Spinal cord (tissue), 10 donors: ENCODE measurements around the gene HHIPL2. TPM values are rescaled to one million over a fixed set of nuclear protein-coding genes. Genes with fewer than 3 reads are reported as not detected.

ENCODE experiments used
- DNase-seq, 6 donors: peaks; one replicate each; pipeline versions ENCODE4 v3.0.0 to v3.0.0-alpha.2; 2013 to 2015; ENCODE audit warnings: low spot score in 6 of 6, low read depth in 4 of 6
- H3K27ac ChIP-seq: one replicate; pipeline ENCODE4 v1.5.1; 2013; ENCODE audit warnings: low read depth, low read length, control low read depth
- H3K27me3 ChIP-seq: one replicate; pipeline ENCODE4 v1.6.1; 2013; ENCODE audit warnings: low read length; ENCODE audit not compliant: control insufficient read depth, insufficient read depth
- H3K36me3 ChIP-seq: one replicate; pipeline ENCODE4 v1.6.1; 2013; ENCODE audit warnings: low read length; ENCODE audit not compliant: control insufficient read depth, insufficient read depth
- H3K4me1 ChIP-seq: one replicate; pipeline ENCODE4 v1.6.1; 2013; ENCODE audit warnings: low read length; ENCODE audit not compliant: control insufficient read depth, insufficient read depth
- H3K4me3 ChIP-seq: one replicate; pipeline ENCODE4 v1.5.1; 2013; ENCODE audit warnings: low read depth, low read length, control low read depth
- H3K9me3 ChIP-seq: one replicate; pipeline ENCODE4 v1.6.1; 2013; ENCODE audit warnings: low read length; ENCODE audit not compliant: control insufficient read depth, insufficient read depth
- WGBS: methylation state at CpG from one replicate; pipeline ENCODE4 v1.1.5; 2013; ENCODE audit warnings: missing lambda C conversion rate; ENCODE audit not compliant: insufficient coverage; 5-methylcytosine and 5-hydroxymethylcytosine counted together
- long read RNA-seq, 4 donors: transcript quantifications; one replicate each; lab custom pipeline, GENCODE V29; 2026
- polyA plus RNA-seq, 2 donors: library from polyadenylated mRNA; unstranded; fragments of 120-200 nt; gene quantifications; one replicate each; pipeline ENCODE4 v1.2.1, GENCODE V29; 2013; ENCODE audit not compliant: insufficient read length in 2 of 2
- total RNA-seq, 2 donors: library from RNA; depleted of rRNA in 1 of 2; stranded (reverse); fragments of 120-200 nt in 1 of 2; fragments of >200 nt in 1 of 2; gene quantifications; one replicate each; pipeline versions ENCODE4 v1.2.3 to v1.2.4, GENCODE V29; 2013 to 2014
- donor health status: healthy.

Gene HHIPL2
- 1 to 10 TPM in 1 of 2 donors, under 1 TPM in 1; 0.50 to 1.2 TPM for total RNA-seq
- 1 to 10 TPM; 1.0 to 2.0 TPM for polyA plus RNA-seq
- long read RNA-seq, donor 1: 0 reads
- long read RNA-seq, donor 2: 0 reads
- long read RNA-seq, donor 3: 0 reads
- long read RNA-seq, donor 4: 0 reads

DNA sequence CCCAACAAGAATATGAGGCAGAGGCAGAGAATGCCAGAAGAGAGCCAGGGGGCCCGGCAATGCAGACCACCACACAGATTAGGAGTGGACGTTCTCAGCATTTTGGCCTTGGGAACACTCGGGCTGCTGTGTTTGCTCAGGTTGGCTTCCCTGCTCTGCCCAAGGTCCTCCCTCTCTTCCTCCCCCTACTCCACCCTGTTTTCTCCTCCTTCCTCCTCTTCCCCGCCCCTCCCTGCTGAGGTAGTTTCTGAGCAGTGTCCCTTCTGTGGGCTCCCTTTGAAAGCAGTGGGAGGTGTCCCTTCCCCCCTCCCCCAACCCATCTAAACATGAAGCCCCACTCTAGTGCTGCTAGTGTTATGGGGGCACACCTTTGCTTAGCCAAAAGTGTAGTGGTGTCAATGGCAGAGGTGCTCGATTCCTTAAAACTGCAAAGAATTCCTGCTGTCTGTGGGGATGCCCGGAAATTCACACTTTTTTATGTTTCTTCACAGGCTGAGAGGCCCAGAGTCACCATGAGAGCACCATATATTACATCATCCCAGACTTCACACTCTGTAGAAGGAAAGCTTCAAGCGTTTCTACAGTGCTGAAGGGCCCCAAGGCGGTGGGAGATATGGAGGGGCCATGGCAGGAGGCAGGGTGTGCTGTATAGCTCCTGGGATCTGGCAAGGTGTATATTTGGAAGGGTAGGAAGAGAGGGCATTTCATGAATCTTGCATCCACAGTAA is at the start of gene HHIPL2:
Gene HHIPL2, minus strand, starts transcription at position 161 of the 728 bp plus-strand sequence. Its CDS starts 60 bp downstream, at position 101.
- peaks cover 14% of the 10 kb centered on the region for H3K4me1 ChIP-seq
- H3K27ac ChIP-seq: no peak within 1 kb of the TSS
- H3K27me3 ChIP-seq: peaks cover 2% of the 10 kb centered on the region
- H3K4me3 ChIP-seq: no peak within 1 kb of the TSS
- 66% methylated on average over 6 of the region's 8 CpGs for WGBS
- H3K9me3 ChIP-seq: no peaks in the 10 kb centered on the region
- H3K36me3 ChIP-seq: no peaks in the 10 kb centered on the region
- no peak for DNase-seq

DNA sequence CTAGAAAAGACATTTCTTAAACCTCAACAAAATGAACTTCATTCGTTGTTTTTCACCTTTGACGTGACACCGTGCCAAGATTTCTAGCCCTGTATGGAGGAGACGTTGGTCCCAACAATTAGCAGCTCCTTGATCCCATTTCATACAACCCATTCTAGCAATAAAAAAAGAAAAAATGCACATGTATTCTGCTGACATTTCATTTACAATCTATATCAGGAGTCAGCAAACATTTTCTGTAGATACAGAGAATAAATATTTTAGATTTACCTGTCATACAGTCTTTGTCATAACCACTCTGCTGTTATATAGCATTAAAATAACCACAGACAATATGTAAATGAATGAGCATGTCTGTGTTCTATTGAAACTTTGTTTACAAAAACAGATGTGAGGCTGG is 48.8 kb upstream of the HHIPL2 start:
- 76% methylated on average over 4 of the region's 4 CpGs for WGBS
- Histone ChIP-seq H3K9me3 (no peaks in the 10 kb centered on the region), H3K4me1 (no peaks in the 10 kb centered on the region), H3K27me3 (no peaks in the 10 kb centered on the region), H3K27ac (no peak overlapping the region), H3K36me3 (no peaks in the 10 kb centered on the region), H3K4me3 (no peak overlapping the region)
- no peak for DNase-seq

DNA sequence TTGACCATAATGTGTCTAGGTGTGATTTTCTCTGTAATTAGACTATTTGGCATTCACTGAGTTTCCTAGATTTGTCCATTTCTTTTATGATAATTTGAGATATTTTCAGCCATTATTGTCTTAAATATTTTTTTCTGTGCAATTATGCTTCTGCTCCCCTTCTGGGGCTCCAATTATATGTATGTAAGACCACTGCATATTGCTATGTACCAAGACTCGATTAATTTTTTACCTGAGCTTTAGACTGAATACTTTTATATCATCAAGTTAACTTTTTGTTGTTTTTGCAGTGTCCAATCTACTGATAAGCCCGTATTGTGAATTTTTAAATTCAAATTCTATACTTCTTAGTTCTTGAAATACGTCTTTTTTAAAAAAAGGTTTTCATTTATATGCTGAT is 46.9 kb upstream of the HHIPL2 start:
- no peaks in the 10 kb centered on the region for H3K9me3 ChIP-seq

DNA sequence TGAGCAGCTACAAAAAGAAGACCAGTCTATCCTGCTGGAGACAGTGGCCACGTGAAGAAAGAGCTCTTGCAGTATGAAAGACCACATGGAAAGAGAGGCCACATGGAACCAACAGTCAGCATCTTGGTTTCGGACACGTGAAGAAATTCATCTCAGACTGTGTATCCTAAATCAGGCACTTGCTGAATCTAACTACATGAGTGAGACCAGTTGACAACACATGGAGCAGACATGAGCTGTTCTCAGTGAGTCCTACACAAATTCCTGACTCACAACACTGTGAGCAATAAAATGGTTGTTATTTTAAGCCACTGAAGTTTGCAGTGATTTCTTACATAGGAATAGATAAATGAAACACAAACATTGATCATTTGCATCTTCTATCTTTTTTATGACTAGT is 44.3 kb upstream of the HHIPL2 start:
- Histone ChIP-seq H3K27me3 (no peaks in the 10 kb centered on the region), H3K9me3 (no peaks in the 10 kb centered on the region), H3K4me3 (no peak overlapping the region), H3K4me1 (peaks cover 5% of the 10 kb centered on the region), H3K27ac (no peak overlapping the region), H3K36me3 (peaks cover 4% of the 10 kb centered on the region)
- DNase-seq: no peak
- 68% methylated on average over 3 of the region's 3 CpGs for WGBS

More for the DNA sequence above, 46.9 kb upstream of the HHIPL2 start:
- no peak overlapping the region for H3K27ac ChIP-seq
- peaks cover 5% of the 10 kb centered on the region for H3K4me1 ChIP-seq
- H3K27me3 ChIP-seq: no peaks in the 10 kb centered on the region
- WGBS: no CpG with 5 or more reads among the region's 3 CpGs
- no peak overlapping the region for H3K4me3 ChIP-seq
- H3K36me3 ChIP-seq: no peaks in the 10 kb centered on the region
- DNase-seq: no peak

DNA sequence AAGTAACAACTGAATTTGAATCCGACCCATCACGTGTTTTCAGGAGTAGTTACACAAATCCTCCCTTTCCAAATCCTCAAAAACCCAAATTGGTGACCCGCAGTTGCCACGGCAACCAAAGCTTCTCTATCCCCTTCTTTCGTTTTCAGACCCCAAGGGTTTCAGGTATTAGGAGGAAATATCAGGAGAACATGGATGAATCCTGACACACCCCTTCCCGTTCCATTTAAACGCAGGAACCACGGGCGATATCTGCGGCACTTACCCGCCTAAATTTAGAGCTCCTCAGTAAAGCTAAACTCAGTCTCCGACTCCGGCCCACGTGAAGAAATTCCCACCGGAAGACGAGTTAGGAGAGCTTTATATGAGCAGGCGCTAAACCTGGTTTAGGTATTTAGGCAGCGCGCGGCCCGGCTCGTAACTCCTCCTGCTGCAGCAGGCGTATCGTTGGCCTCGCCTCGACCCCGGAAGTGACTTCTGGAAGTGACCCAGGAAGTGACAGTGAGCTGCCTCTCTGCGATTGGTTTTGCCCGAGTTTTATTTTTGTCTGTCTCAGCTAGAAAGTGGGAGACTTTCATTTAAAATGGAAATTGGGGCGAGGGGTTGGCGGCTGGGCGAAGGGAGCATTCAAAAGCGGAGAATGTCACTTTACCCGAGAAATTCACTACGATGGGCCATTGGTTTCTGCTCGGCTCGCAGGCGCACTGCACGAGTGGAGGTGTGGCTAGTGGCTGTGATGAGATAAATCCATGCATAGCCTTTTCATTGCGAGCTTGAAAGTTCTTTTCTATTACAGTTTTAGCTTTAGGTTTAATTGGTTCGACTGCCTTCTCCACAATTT is 41.8 kb upstream of the HHIPL2 start, which contains the start of gene TAF1A:
Gene TAF1A, minus strand, starts transcription at position 472 of the 841 bp plus-strand sequence.
- DNase-seq: peak; percentile 81 to 98 (median 88)
- Histone ChIP-seq H3K4me3 (peak within 1 kb of the TSS; percentile 79), H3K9me3 (no peaks in the 10 kb centered on the region), H3K27me3 (no peaks in the 10 kb centered on the region), H3K36me3 (peaks cover 4% of the 10 kb centered on the region), H3K4me1 (peaks cover 5% of the 10 kb centered on the region), H3K27ac (peak within 1 kb of the TSS; percentile 88)
- 0% methylated on average over 36 of the region's 41 CpGs for WGBS

DNA sequence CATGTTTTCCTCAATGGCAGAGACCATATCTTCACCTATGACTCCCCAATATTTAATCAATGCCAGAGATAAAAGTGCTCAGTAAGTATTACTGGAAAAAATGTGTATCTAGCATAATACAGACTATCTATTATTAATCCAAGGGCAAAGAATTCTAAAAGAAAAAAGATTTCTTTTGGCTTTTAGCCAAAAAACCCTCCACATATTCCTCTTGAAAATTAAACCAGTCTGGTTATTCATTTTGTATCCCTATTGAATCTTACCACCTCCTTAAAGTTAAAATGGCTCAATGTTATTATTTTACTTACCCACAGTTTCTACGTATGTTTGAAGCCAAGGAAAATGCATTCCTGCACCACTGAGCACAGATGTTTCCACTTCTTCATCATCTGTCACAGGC is 40.2 kb upstream of the HHIPL2 start:
- Histone ChIP-seq H3K4me1 (peaks cover 5% of the 10 kb centered on the region), H3K27me3 (no peaks in the 10 kb centered on the region), H3K9me3 (no peaks in the 10 kb centered on the region), H3K27ac (no peak overlapping the region), H3K36me3 (peaks cover 8% of the 10 kb centered on the region), H3K4me3 (no peak overlapping the region)
- WGBS: 80% methylated on average over 1 of the region's 1 CpG
- no peak for DNase-seq

DNA sequence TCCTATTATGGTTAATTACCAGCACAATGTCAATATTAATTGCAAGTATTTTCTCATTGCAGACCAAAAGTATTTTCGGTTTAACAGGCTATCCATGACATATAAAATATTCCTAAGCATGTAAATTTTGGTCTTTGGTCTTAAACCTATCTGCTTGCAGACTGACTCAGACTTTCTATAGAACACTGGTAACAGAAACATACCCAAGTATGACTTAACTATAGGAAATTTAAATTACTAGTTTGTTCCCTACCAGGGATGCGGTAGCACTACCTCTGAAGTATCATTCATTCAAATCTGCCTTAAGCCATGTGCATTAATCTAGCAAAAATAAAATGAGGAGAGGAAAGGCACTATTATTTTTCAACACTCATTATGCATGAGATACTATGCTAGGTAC is 38.9 kb upstream of the HHIPL2 start:
- no peaks in the 10 kb centered on the region for H3K27me3 ChIP-seq
- H3K4me3 ChIP-seq: no peak overlapping the region
- no peaks in the 10 kb centered on the region for H3K9me3 ChIP-seq
- peaks cover 5% of the 10 kb centered on the region for H3K4me1 ChIP-seq
- no peak for DNase-seq
- WGBS: no CpG with 5 or more reads among the region's 2 CpGs
- peaks cover 12% of the 10 kb centered on the region for H3K36me3 ChIP-seq
- no peak overlapping the region for H3K27ac ChIP-seq

DNA sequence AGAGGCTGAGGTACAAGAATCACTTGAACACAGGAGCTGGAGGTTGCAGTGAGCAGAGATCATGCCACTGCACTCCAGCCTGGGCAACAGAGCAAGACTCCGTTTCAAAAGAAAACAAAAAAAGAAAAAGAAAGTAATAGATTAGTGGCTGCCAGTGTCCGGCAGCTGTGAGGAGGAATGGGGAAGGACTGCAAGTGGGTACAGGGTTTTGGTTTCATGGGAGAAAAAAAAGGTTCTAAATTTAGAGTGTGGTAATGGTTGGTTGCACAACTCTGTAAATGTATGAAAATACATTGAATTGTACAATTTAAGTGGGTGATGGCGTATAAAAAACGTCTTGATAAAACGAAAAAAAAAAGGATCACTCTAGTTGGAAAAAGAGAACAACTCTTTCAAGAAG is 35.2 kb upstream of the HHIPL2 start:
- 99% methylated on average over 5 of the region's 5 CpGs for WGBS
- no peak for DNase-seq

DNA sequence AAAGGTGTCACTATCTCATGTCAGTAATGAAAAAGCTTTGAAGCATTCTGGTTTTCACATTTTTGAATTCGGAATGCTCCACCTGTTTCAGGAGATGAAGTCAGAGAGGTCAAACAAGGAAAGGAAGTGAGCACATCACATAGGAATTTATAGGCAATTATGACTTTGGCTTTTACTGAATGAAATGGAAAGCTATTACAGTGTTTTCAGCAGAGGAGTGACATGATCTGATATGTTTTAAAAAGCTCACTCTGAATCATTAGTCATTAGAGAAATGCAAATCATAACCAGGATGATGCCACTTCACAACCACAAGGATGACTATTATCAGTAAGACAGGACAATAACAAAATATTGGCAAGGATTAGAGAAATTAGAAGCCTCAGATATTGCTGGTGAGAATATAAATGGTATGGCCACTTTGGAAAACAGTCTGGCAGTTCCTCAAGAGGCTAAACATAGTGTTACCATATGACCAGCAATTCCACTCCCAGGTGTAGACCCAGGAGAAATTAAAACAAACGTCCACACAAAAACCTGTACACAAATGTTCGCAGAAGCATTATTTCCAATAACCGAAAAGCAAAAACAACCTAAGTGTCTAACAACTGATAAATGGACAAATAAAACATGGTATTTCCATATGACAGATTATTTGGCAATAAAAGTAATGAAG is 34.3 kb upstream of the HHIPL2 start:
- H3K4me3 ChIP-seq: no peak overlapping the region
- H3K4me1 ChIP-seq: no peaks in the 10 kb centered on the region
- peaks cover 8% of the 10 kb centered on the region for H3K36me3 ChIP-seq
- no peaks in the 10 kb centered on the region for H3K9me3 ChIP-seq
- DNase-seq: no peak
- WGBS: 93% methylated on average over 1 of the region's 4 CpGs
- H3K27ac ChIP-seq: no peak overlapping the region
- H3K27me3 ChIP-seq: no peaks in the 10 kb centered on the region

More for the DNA sequence above, 35.2 kb upstream of the HHIPL2 start:
- H3K27ac ChIP-seq: no peak overlapping the region
- peaks cover 12% of the 10 kb centered on the region for H3K36me3 ChIP-seq
- no peaks in the 10 kb centered on the region for H3K4me1 ChIP-seq
- no peaks in the 10 kb centered on the region for H3K9me3 ChIP-seq
- H3K4me3 ChIP-seq: no peak overlapping the region
- no peaks in the 10 kb centered on the region for H3K27me3 ChIP-seq
